DOHH2 (cell line): ENCODE results near the gene RHOU.

ENCODE experiments used
- CTCF ChIP-seq: fragments of 200-600 bp; sonication (generic); IDR thresholded peaks from one replicate; pipeline ENCODE4 v1.5.1; 2014; ENCODE audit warnings: antibody characterized with exemption, mild to moderate bottlenecking, low read depth, low read length; ENCODE audit not compliant: poor library complexity, severe bottlenecking
- EZH2phosphoT487 ChIP-seq: fragments of 200-600 bp; sonication (generic); IDR thresholded peaks from 2 replicates; pipeline ENCODE4 v1.6.1; 2017; ENCODE audit warnings: borderline replicate concordance, mild to moderate bottlenecking, antibody characterized with exemption, low read length, moderate library complexity, mixed read lengths

GRCh38 chr1:228770779-228771223 lies 35.5 kb downstream of the RHOU start:
- TF ChIP-seq CTCF (no peak), EZH2phosphoT487 (no peak)
